SU-DHL-6 (cell line): Measurements from ENCODE around the gene S100P.

Source experiments
- H2AFZ ChIP-seq: fragments of 200-600 bp; sonication (generic); 2 replicates; pipeline ENCODE4 v1.6.1; 2014; ENCODE audit warnings: low read depth, mild to moderate bottlenecking, moderate library complexity, mixed read lengths, antibody characterized with exemption, low read length; ENCODE audit not compliant: severe bottlenecking
- H3F3A ChIP-seq: fragments of 200-600 bp; shearing (Covaris generic); 2 replicates; pipeline ENCODE4 v1.6.0; 2016; ENCODE audit warnings: antibody characterized with exemption, mild to moderate bottlenecking; ENCODE audit not compliant: insufficient read depth
- H3K27ac ChIP-seq: fragments of 200-600 bp; sonication (generic); 2 replicates; pipeline ENCODE4 v1.5.1; 2016; ENCODE audit warnings: low read depth, mild to moderate bottlenecking, low read length, moderate library complexity, mixed read lengths
- H3K27me3 ChIP-seq: fragments of 200-600 bp; sonication (generic), shearing (Covaris generic); 2 replicates; pipeline ENCODE4 v1.6.0; 2014; ENCODE audit warnings: mild to moderate bottlenecking, low read length
- H3K36me3 ChIP-seq: fragments of 200-600 bp; sonication (generic); 2 replicates; pipeline ENCODE4 v1.6.1; 2014; ENCODE audit warnings: mild to moderate bottlenecking, low read length, mixed read lengths
- H3K4me2 ChIP-seq: fragments of 300-600, 200-600 bp; shearing (Covaris generic), sonication (generic); 2 replicates; pipeline ENCODE4 v1.6.0; 2014; ENCODE audit warnings: low read length, low read depth, mild to moderate bottlenecking; ENCODE audit not compliant: poor library complexity, severe bottlenecking
- H3K4me3 ChIP-seq: fragments of 200-600 bp; sonication (generic); 2 replicates; pipeline ENCODE4 v1.5.1; 2014; ENCODE audit warnings: antibody characterized with exemption, low read length, mild to moderate bottlenecking, mixed read lengths; ENCODE audit not compliant: insufficient read depth, poor library complexity, severe bottlenecking
- H3K79me2 ChIP-seq: fragments of 200-600 bp; sonication (generic); 2 replicates; pipeline ENCODE4 v1.6.1; 2014; ENCODE audit warnings: mild to moderate bottlenecking, low read length, moderate library complexity; ENCODE audit not compliant: insufficient read depth
- H3K9ac ChIP-seq: fragments of 200-600 bp; sonication (generic); 2 replicates; pipeline ENCODE4 v1.7.0; 2014; ENCODE audit warnings: mild to moderate bottlenecking, low read length
- H3K9me2 ChIP-seq: fragments of 200-600 bp; sonication (generic); replicated peaks from 2 replicates; pipeline ENCODE4 v1.6.1; 2014; ENCODE audit warnings: low read length; ENCODE audit not compliant: insufficient read depth
- H3K9me3 ChIP-seq: fragments of 200-600 bp; sonication (generic); 2 replicates; pipeline ENCODE4 v1.6.1; 2014; ENCODE audit warnings: low read length, mixed read lengths; ENCODE audit not compliant: insufficient read depth
- H4K20me1 ChIP-seq: fragments of 200-600 bp; sonication (generic); 2 replicates; pipeline ENCODE4 v1.6.1; 2014; ENCODE audit warnings: low read depth, mild to moderate bottlenecking, antibody characterized with exemption, low read length, moderate library complexity, mixed read lengths
- EZH2phosphoT487 ChIP-seq: fragments of 200-600 bp; sonication (generic), shearing (Covaris generic); conservative IDR thresholded peaks from 2 replicates; pipeline ENCODE4 v1.6.1; 2018; ENCODE audit warnings: mild to moderate bottlenecking, antibody characterized with exemption, low read length, moderate library complexity, mixed read lengths
- TF ChIP-seq, protein P1 (sequence below): fragments of 200-600 bp; sonication (generic); IDR thresholded peaks from one replicate; pipeline ENCODE4 v1.5.1; 2017; ENCODE audit warnings: antibody characterized with exemption, mild to moderate bottlenecking, low read length, moderate library complexity; ENCODE audit not compliant: insufficient read depth, poor library complexity, severe bottlenecking

Gene S100P

DNA sequence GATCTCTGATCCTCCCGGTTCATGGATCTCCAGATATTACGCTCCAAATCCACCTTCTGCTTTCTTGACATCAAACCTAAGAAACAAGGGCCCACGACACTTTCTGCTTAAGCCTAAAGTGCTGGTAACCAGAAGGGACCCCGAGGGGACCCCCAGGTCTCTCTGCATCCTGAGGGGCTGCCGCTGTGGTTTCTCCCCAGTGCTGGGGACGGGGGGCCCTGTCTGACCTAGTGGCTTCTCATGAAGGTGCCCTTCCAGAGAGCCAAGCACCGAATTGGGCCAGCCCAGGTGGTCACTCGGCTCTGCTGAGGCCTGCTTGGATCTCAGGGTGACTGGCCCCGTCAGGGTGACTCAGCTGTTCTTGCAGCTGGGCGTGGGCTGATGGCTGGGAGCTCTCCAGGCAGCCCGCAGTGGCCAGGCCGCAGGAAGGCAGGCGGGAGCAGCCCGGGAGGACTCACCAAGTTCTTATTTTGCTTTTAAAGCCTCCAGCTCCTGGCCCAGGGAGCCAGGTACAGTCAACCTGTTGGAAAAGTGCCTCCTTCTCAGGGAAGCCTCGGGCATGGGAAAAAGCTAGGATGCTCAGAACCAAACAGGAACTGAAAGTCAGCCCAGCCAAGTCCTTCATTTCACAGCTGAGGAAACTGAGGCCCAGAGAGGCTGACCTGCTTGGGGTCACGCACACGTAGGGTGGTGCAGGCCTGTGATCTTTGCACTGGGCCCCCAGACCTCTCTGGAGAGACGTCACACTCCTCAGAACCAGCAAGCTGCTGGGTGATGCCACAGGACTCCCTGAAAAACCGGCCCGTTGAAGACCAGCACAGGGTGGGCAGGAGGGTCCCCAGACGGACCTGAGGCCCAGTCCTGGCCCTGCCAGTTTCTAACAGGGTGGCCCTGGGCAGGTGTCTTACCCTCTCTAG, 39.0 kb downstream of the S100P start:
- H3K9me3 ChIP-seq = no peaks in the 10 kb centered on the region
- H4K20me1 ChIP-seq = no peaks in the 10 kb centered on the region
- no peak overlapping the region for H3K4me3 ChIP-seq
- H3K9ac ChIP-seq = no peak overlapping the region
- no peaks in the 10 kb centered on the region for H3K36me3 ChIP-seq
- no peak overlapping the region for H3K4me2 ChIP-seq
- no peak overlapping the region for H3K27ac ChIP-seq
- H3K27me3 ChIP-seq = no peaks in the 10 kb centered on the region
- H3F3A ChIP-seq = no peaks in the 10 kb centered on the region
- no peak overlapping the region for H2AFZ ChIP-seq
- no peaks in the 10 kb centered on the region for H3K79me2 ChIP-seq
- no peak for TF ChIP-seq EZH2phosphoT487
- TF ChIP-seq, protein P1, sequence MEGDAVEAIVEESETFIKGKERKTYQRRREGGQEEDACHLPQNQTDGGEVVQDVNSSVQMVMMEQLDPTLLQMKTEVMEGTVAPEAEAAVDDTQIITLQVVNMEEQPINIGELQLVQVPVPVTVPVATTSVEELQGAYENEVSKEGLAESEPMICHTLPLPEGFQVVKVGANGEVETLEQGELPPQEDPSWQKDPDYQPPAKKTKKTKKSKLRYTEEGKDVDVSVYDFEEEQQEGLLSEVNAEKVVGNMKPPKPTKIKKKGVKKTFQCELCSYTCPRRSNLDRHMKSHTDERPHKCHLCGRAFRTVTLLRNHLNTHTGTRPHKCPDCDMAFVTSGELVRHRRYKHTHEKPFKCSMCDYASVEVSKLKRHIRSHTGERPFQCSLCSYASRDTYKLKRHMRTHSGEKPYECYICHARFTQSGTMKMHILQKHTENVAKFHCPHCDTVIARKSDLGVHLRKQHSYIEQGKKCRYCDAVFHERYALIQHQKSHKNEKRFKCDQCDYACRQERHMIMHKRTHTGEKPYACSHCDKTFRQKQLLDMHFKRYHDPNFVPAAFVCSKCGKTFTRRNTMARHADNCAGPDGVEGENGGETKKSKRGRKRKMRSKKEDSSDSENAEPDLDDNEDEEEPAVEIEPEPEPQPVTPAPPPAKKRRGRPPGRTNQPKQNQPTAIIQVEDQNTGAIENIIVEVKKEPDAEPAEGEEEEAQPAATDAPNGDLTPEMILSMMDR = no peak
- H3K9me2 ChIP-seq = no peaks in the 10 kb centered on the region

DNA sequence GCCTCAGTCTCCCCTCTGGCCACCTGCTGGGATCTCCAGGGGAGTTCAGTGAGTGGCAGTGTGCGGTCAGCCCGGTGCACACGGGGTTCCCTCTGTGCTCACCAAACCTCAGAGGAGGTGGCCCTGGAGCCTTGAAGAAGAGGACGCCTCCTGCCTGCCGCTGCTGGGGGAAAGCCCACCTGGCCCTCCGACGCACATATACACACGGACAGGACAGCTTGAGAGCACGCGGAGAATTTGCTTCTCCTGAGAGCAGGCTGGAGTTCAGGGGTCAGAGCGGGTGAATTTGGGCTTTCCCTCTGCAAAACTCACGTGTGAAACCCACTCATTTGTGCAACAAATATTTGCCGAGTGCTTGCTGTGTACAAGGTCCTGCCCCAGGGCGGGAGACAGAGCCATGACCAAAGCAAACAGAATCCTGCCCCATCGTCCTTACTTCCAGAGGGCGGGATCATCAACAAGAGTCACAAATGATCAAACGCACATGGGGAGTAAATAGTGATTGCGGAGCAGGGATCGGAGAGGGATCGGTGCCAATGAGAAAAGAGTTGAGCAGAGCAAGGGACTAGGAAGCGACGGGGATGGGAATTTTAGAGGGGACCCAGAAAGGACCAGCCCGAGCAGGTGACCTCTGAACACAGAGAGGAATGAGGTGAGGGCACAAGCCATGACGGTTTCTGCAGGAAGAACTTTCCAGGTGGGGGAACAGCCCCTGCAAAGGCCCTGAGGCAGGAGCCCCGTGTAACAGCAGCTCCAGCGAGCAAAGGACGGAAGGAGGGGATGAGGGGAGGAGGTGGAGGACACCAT, 39.9 kb downstream of the S100P start:
- no peak overlapping the region for H3K27ac ChIP-seq
- H3K9ac ChIP-seq = no peak overlapping the region
- no peaks in the 10 kb centered on the region for H3K9me2 ChIP-seq
- no peak overlapping the region for H3K4me3 ChIP-seq
- no peaks in the 10 kb centered on the region for H3K36me3 ChIP-seq
- TF ChIP-seq EZH2phosphoT487 = no peak
- TF ChIP-seq, protein P1 = no peak
- H4K20me1 ChIP-seq = no peaks in the 10 kb centered on the region
- no peaks in the 10 kb centered on the region for H3K79me2 ChIP-seq
- H2AFZ ChIP-seq = no peak overlapping the region
- H3K4me2 ChIP-seq = no peak overlapping the region
- H3K27me3 ChIP-seq = no peaks in the 10 kb centered on the region
- H3K9me3 ChIP-seq = no peaks in the 10 kb centered on the region
- no peaks in the 10 kb centered on the region for H3F3A ChIP-seq

DNA sequence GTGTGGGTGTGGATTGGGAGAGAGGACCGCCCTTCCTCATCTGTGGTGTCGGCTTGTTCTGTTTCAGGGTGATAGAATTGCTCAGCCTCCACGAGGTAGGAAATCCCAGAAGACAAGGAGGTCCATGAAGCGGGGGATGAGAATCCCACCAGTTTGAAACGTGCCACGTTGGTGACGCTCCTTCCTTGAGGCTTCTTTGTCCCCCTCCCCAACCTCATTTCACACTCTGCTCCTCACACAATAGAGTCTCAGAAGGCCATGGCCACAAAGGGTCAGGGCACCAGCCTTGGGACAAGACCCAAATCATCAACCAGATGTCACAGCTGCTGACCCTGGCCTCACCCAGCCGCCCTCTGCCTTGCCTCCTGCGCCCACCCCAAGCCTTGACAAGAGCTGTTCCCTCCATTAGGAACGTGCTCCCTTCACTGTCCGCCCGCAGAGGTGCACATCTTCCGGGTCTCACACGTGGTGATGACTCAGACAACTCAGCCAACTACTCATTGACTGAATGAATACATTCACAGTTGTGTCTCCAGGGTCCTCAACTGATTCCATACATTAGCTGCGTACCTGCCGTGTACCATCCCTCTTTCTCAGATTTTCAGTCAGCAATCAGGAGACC, 40.6 kb downstream of the S100P start:
- Histone ChIP-seq H3K9ac (no peak overlapping the region), H3K27me3 (no peaks in the 10 kb centered on the region), H3K79me2 (no peaks in the 10 kb centered on the region), H3K9me3 (no peaks in the 10 kb centered on the region), H3K4me2 (no peak overlapping the region), H4K20me1 (no peaks in the 10 kb centered on the region), H3K9me2 (no peaks in the 10 kb centered on the region), H3K36me3 (no peaks in the 10 kb centered on the region), H3K4me3 (no peak overlapping the region), H2AFZ (no peak overlapping the region), H3K27ac (no peak overlapping the region), H3F3A (no peaks in the 10 kb centered on the region)
- TF ChIP-seq EZH2phosphoT487 = no peak
- TF ChIP-seq, protein P1 = no peak
